Measurements from ENCODE around the gene SH3BP4. TPM values are rescaled to one million over a fixed set of nuclear protein-coding genes. Genes with fewer than 3 reads are reported as not detected.

SH3BP4 gene
- total RNA-seq, 4 donors from 2014 or later, result 11.0 to 22.9 (median 18.7) TPM

GRCh38 chr2:234932591-234933168, 19.1 kb upstream of the SH3BP4 start:
- H3K4me3 ChIP-seq, result no peak overlapping the region
- WGBS, 2 donors, result 72 to 82% methylated on average over 4 to 7 of the region's 12 CpGs
- no peak for DNase-seq
- intact Hi-C loops (cut with DNase I), result no loop called here
- TF ChIP-seq, protein P1, sequence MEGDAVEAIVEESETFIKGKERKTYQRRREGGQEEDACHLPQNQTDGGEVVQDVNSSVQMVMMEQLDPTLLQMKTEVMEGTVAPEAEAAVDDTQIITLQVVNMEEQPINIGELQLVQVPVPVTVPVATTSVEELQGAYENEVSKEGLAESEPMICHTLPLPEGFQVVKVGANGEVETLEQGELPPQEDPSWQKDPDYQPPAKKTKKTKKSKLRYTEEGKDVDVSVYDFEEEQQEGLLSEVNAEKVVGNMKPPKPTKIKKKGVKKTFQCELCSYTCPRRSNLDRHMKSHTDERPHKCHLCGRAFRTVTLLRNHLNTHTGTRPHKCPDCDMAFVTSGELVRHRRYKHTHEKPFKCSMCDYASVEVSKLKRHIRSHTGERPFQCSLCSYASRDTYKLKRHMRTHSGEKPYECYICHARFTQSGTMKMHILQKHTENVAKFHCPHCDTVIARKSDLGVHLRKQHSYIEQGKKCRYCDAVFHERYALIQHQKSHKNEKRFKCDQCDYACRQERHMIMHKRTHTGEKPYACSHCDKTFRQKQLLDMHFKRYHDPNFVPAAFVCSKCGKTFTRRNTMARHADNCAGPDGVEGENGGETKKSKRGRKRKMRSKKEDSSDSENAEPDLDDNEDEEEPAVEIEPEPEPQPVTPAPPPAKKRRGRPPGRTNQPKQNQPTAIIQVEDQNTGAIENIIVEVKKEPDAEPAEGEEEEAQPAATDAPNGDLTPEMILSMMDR (IDR thresholded peaks at IDR 0.05), result no peak
- no peak for TF ChIP-seq POLR2A (IDR thresholded peaks at IDR 0.05)
- no peak overlapping the region for H3K27ac ChIP-seq
- H3K4me1 ChIP-seq, result no peaks in the 10 kb centered on the region
- peaks cover 0 to 10% (median 0%) of the 10 kb centered on the region in 4 donors for H3K27me3 ChIP-seq
- no peaks in the 10 kb centered on the region for H3K36me3 ChIP-seq
- no peaks in the 10 kb centered on the region for H3K9me3 ChIP-seq

DNA sequence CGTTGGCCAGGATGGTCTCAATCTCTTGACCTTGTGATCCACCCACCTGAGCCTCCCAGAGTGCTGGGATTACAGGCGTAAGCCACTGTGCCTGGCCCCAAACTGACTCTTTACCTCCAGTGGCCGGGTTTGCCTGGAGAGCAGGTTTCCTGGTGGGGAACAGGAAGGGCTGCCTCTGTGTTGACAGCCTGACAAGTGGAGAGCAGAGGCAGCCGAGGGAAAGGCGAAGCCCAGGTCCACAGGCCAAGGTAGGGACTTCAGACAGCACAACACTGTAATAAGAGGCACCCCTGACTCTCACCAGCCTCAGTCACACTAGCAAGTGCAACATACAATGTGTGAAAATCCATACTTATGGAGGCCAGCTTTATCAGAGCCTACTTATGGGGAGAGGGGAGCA, 16.5 kb upstream of the SH3BP4 start:
- intact Hi-C loops (cut with DNase I), result no loop called here
- H3K4me3 ChIP-seq, result no peak overlapping the region
- H3K36me3 ChIP-seq, result no peaks in the 10 kb centered on the region
- peaks cover 0 to 22% (median 0%) of the 10 kb centered on the region in 4 donors for H3K27me3 ChIP-seq
- no peaks in the 10 kb centered on the region for H3K9me3 ChIP-seq
- H3K4me1 ChIP-seq, result no peaks in the 10 kb centered on the region
- H3K27ac ChIP-seq, result no peak overlapping the region
- no peak for DNase-seq
- WGBS, 2 donors, result 86 to 88% methylated on average over 2 to 4 of the region's 5 CpGs
- TF ChIP-seq POLR2A (IDR thresholded peaks at IDR 0.05), result no peak
- TF ChIP-seq, protein P1 (IDR thresholded peaks at IDR 0.05), result no peak

GRCh38 chr2:234939576-234939975, 12.2 kb upstream of the SH3BP4 start:
- DNase-seq, result no peak
- WGBS, 2 donors, result 84% methylated on average over 4 of the region's 4 CpGs
- TF ChIP-seq POLR2A (IDR thresholded peaks at IDR 0.05), result no peak
- TF ChIP-seq, protein P1 (IDR thresholded peaks at IDR 0.05), result no peak

GRCh38 chr2:234939996-234940395, 11.8 kb upstream of the SH3BP4 start:
- Histone ChIP-seq H3K36me3 (no peaks in the 10 kb centered on the region), H3K27me3 (peaks cover 0 to 35% (median 0%) of the 10 kb centered on the region in 4 donors), H3K27ac (no peak overlapping the region), H3K4me3 (no peak overlapping the region), H3K9me3 (peaks cover 0 to 5% (median 0%) of the 10 kb centered on the region in 3 donors), H3K4me1 (no peaks in the 10 kb centered on the region)
- intact Hi-C loops (cut with DNase I), result no loop called here
- WGBS, 2 donors, result 83 to 88% methylated on average over 5 of the region's 5 CpGs
- DNase-seq, result no peak
- TF ChIP-seq POLR2A (IDR thresholded peaks at IDR 0.05), result no peak
- TF ChIP-seq, protein P1 (IDR thresholded peaks at IDR 0.05), result no peak

More at GRCh38 chr2:234939576-234939975, 12.2 kb upstream of the SH3BP4 start:
- intact Hi-C loops (cut with DNase I), result no loop called here
- H3K27ac ChIP-seq, result no peak overlapping the region
- H3K4me3 ChIP-seq, result no peak overlapping the region
- H3K9me3 ChIP-seq, result peaks cover 0 to 5% (median 0%) of the 10 kb centered on the region in 3 donors
- no peaks in the 10 kb centered on the region for H3K4me1 ChIP-seq
- H3K27me3 ChIP-seq, result peaks cover 0 to 35% (median 0%) of the 10 kb centered on the region in 4 donors
- no peaks in the 10 kb centered on the region for H3K36me3 ChIP-seq

DNA sequence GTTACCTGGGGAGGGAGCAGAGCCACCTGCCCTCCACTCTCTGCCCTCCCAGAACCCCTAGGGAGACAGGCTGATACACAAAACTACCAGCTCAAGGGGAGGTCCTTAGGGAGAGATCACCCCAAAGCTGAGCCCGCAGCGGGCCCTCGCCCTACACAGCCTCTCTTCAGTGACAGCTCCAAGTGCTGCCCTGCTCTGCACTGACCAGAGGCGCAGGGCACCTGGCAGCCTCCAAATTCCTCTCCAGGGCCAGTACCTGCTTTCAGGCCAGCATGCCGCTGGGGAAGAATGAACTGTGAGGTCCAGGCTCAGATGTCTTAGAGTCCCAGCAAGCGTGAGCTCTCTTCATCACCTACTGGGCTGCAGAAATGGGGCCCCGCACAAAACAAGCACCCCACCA, 11.3 kb upstream of the SH3BP4 start:
- TF ChIP-seq, protein P1 (IDR thresholded peaks at IDR 0.05), result no peak
- no peak for TF ChIP-seq POLR2A (IDR thresholded peaks at IDR 0.05)
- H3K9me3 ChIP-seq, result peaks cover 0 to 5% (median 0%) of the 10 kb centered on the region in 3 donors
- DNase-seq, result no peak
- 86 to 92% methylated on average over 3 to 4 of the region's 7 CpGs for WGBS, 2 donors
- no peak overlapping the region for H3K27ac ChIP-seq
- intact Hi-C loops (cut with DNase I), result no loop called here
- no peak overlapping the region for H3K4me3 ChIP-seq
- H3K4me1 ChIP-seq, result no peaks in the 10 kb centered on the region
- no peaks in the 10 kb centered on the region for H3K36me3 ChIP-seq
- H3K27me3 ChIP-seq, result peaks cover 0 to 35% (median 0%) of the 10 kb centered on the region in 4 donors

Measured in esophagus squamous epithelium (tissue), 5 donors.